Liver (tissue), 9 donors: ENCODE data around the gene RFNG. TPM values are rescaled to one million over a fixed set of nuclear protein-coding genes. Genes with fewer than 3 reads are reported as not detected.
A peak's percentile ranks its signal among the peaks of the same experiment; 100 is the strongest.

ENCODE experiments used
- DNase-seq: peaks from one replicate; pipeline ENCODE4 v3.0.0-alpha.2; 2017; ENCODE audit warnings: low spot score
- H3K27ac ChIP-seq, 2 donors: one replicate each; pipeline ENCODE4 v1.7.0; 2013; ENCODE audit warnings: inconsistent platforms in 2 of 2, low read length in 2 of 2, control low read depth in 1 of 2, low read depth in 1 of 2, mild to moderate bottlenecking in 1 of 2
- H3K27me3 ChIP-seq, 4 donors: one replicate each; pipeline versions ENCODE4 v1.6.1 to v1.7.0; 2013; ENCODE audit warnings: low read length in 3 of 4, inconsistent platforms in 1 of 4, mild to moderate bottlenecking in 1 of 4, moderate library complexity in 1 of 4; ENCODE audit not compliant: control insufficient read depth in 4 of 4, insufficient read depth in 4 of 4
- H3K36me3 ChIP-seq, 4 donors: one replicate each; pipeline versions ENCODE4 v1.6.1 to v1.7.0; 2013; ENCODE audit warnings: low read length in 3 of 4, mild to moderate bottlenecking in 3 of 4, low read depth in 1 of 4, moderate library complexity in 1 of 4; ENCODE audit not compliant: control insufficient read depth in 4 of 4, insufficient read depth in 3 of 4
- H3K4me1 ChIP-seq, 4 donors: one replicate each; pipeline versions ENCODE4 v1.6.1 to v1.7.0; 2013; ENCODE audit warnings: low read length in 3 of 4, mild to moderate bottlenecking in 3 of 4, moderate library complexity in 1 of 4; ENCODE audit not compliant: control insufficient read depth in 4 of 4, insufficient read depth in 4 of 4
- H3K4me3 ChIP-seq, 3 donors: one replicate each; pipeline versions ENCODE4 v1.6.1 to v1.7.0; 2013; ENCODE audit warnings: low read length in 3 of 3, control low read depth in 1 of 3, low read depth in 1 of 3, mild to moderate bottlenecking in 1 of 3
- H3K9ac ChIP-seq, 2 donors: one replicate each; pipeline ENCODE4 v1.7.0; 2013; ENCODE audit warnings: low read length in 2 of 2, mild to moderate bottlenecking in 2 of 2, moderate library complexity in 2 of 2, control low read depth in 1 of 2, low read depth in 1 of 2
- H3K9me3 ChIP-seq, 4 donors: one replicate each; pipeline versions ENCODE4 v1.6.1 to v1.7.0; 2013; ENCODE audit warnings: low read length in 3 of 4; ENCODE audit not compliant: control insufficient read depth in 4 of 4
- ATF3 ChIP-seq: IDR thresholded peaks from 2 replicates; pipeline ENCODE4 v1.6.1; 2016; ENCODE audit warnings: antibody characterized with exemption
- CTCF ChIP-seq: fragments of 150-350 bp; IDR thresholded peaks from 2 replicates; pipeline ENCODE4 v1.5.1; 2017; ENCODE audit warnings: improper control_type of control experiment, low read depth, low read length; ENCODE audit not compliant: missing input control
- EGR1 ChIP-seq, 2 donors: IDR thresholded peaks; 2 replicates each; pipeline ENCODE4 v1.6.1; 2016 to 2018; ENCODE audit warnings: antibody characterized with exemption in 2 of 2, low read depth in 2 of 2
- FOXA1 ChIP-seq: IDR thresholded peaks from 2 replicates; pipeline ENCODE4 v1.6.1; 2016; ENCODE audit warnings: antibody characterized with exemption
- FOXA2 ChIP-seq: IDR thresholded peaks from 2 replicates; pipeline ENCODE4 v1.6.1; 2016; ENCODE audit warnings: antibody characterized with exemption
- GABPA ChIP-seq, 2 donors: IDR thresholded peaks in 1 of 2; conservative IDR thresholded peaks in 1 of 2; 2 replicates each; pipeline ENCODE4 v1.6.1; 2016; ENCODE audit warnings: antibody characterized with exemption in 2 of 2, mild to moderate bottlenecking in 1 of 2, moderate library complexity in 1 of 2
- HNF4A ChIP-seq, 2 donors: conservative IDR thresholded peaks; 2 replicates each; pipeline ENCODE4 v1.6.1; 2016; ENCODE audit warnings: antibody characterized with exemption in 2 of 2, mild to moderate bottlenecking in 2 of 2
- HNF4G ChIP-seq: IDR thresholded peaks from 2 replicates; pipeline ENCODE4 v1.6.1; 2016; ENCODE audit warnings: antibody characterized with exemption
- JUND ChIP-seq, 2 donors: IDR thresholded peaks; 2 replicates each; pipeline ENCODE4 v1.6.1; 2016; ENCODE audit warnings: antibody characterized with exemption in 2 of 2
- MAX ChIP-seq: IDR thresholded peaks from 2 replicates; pipeline ENCODE4 v1.6.1; 2016; ENCODE audit warnings: antibody characterized with exemption
- NR2F2 ChIP-seq: IDR thresholded peaks from 2 replicates; pipeline ENCODE4 v1.6.1; 2016; ENCODE audit warnings: antibody characterized with exemption
- RAD21 ChIP-seq, 2 donors: IDR thresholded peaks; 2 replicates each; pipeline ENCODE4 v1.6.1; 2016; ENCODE audit warnings: antibody characterized with exemption in 2 of 2, mild to moderate bottlenecking in 2 of 2
- REST ChIP-seq: IDR thresholded peaks from 2 replicates; pipeline ENCODE4 v1.6.1; 2016; ENCODE audit warnings: antibody characterized with exemption, mild to moderate bottlenecking
- RXRA ChIP-seq, 2 donors: IDR thresholded peaks; 2 replicates each; pipeline ENCODE4 v1.6.1; 2017 to 2018; ENCODE audit warnings: antibody characterized with exemption in 2 of 2, mild to moderate bottlenecking in 1 of 2
- SP1 ChIP-seq: IDR thresholded peaks from 2 replicates; pipeline ENCODE4 v1.6.1; 2018; ENCODE audit warnings: antibody characterized with exemption, mild to moderate bottlenecking
- TAF1 ChIP-seq: conservative IDR thresholded peaks from 2 replicates; pipeline ENCODE4 v1.6.1; 2016; ENCODE audit warnings: antibody characterized with exemption, mild to moderate bottlenecking
- YY1 ChIP-seq: IDR thresholded peaks from 2 replicates; pipeline ENCODE4 v1.6.1; 2016; ENCODE audit warnings: antibody characterized with exemption, mild to moderate bottlenecking
- ZBTB33 ChIP-seq: IDR thresholded peaks from 2 replicates; pipeline ENCODE4 v1.6.1; 2016; ENCODE audit warnings: antibody characterized with exemption
- WGBS: extraction: QIAGEN DNeasy Blood & Tissue Kit; methylation state at CpG from one replicate; pipeline ENCODE4 v1.1.7; 2013; 5-methylcytosine and 5-hydroxymethylcytosine counted together
- polyA plus RNA-seq, 2 donors: library from polyadenylated mRNA; stranded (reverse) in 1 of 2; unstranded in 1 of 2; fragments of 200-250 nt in 1 of 2; fragments of >200 nt in 1 of 2; fragmentation: Nextera tagmentation in 1 of 2; extraction: Ambion mirVana in 1 of 2; gene quantifications; one replicate each; pipeline versions ENCODE4 v1.2.1 to v1.2.3, GENCODE V29; 2013 to 2015
- total RNA-seq, 2 donors: library from RNA; depleted of rRNA; stranded (reverse); fragments of >200 nt; gene quantifications; one replicate each; pipeline ENCODE4 v1.2.3, GENCODE V29; 2014
- donor health status: healthy.
- donor health status: healthy.
- donor health status: healthy.
- donor health status: healthy.
- donor health status: healthy.

RFNG gene
- total and polyA plus RNA-seq, 4 donors = 15.0 to 36.0 (median 23.4) TPM

GRCh38 chr17:82031303-82031884 is 20.2 kb downstream of the RFNG start, which contains the start of gene RAC3 (continued):
- TF ChIP-seq ATF3 (no peak), FOXA1 (no peak)

- no peaks in the 10 kb centered on the region for H3K9me3 ChIP-seq
- peak overlapping the region in 2 of 3 donors; percentile 27 to 63 for H3K4me3 ChIP-seq
- DNase-seq = peak; percentile 87
- H3K9ac ChIP-seq = no peak overlapping the region
- 1% methylated on average over 94 of the region's 94 CpGs for WGBS
- no peak for TF ChIP-seq NR2F2
- no peak for TF ChIP-seq FOXA2
- no peak for TF ChIP-seq HNF4A (conservative IDR thresholded peaks at IDR 0.05)
- peak; percentile 5 for TF ChIP-seq SP1
- no peak for TF ChIP-seq ZBTB33
- TF ChIP-seq RAD21 (IDR thresholded peaks at IDR 0.05) = peak; percentile 91 to 97
- TF ChIP-seq GABPA (IDR thresholded peaks at IDR 0.05 in 1 of 2, conservative IDR thresholded peaks at IDR 0.05 in 1 of 2) = peak in 1 of 2 donors; percentile 44
- TF ChIP-seq REST = no peak
- TF ChIP-seq ATF3 = no peak
- TF ChIP-seq RXRA (IDR thresholded peaks at IDR 0.05) = no peak
- TF ChIP-seq EGR1 (IDR thresholded peaks at IDR 0.05; ENCODE audit: low read depth in 2 of 2) = no peak
- no peak for TF ChIP-seq TAF1
- no peak for TF ChIP-seq JUND (IDR thresholded peaks at IDR 0.05)
- TF ChIP-seq MAX = no peak
- no peak for TF ChIP-seq FOXA1
- peak; percentile 97 for TF ChIP-seq CTCF
- TF ChIP-seq YY1 = peak; percentile 19
- TF ChIP-seq HNF4G = no peak
- H3K27ac ChIP-seq = peak overlapping the region; percentile 74 to 76
- H3K36me3 ChIP-seq = peaks cover 0 to 5% (median 1%) of the 10 kb centered on the region in 4 donors
- peaks cover 15 to 58% (median 37%) of the 10 kb centered on the region in 4 donors for H3K4me1 ChIP-seq
- H3K27me3 ChIP-seq = no peaks in the 10 kb centered on the region
Measured at GRCh38 chr17:82030470-82031302, 20.9 kb downstream of the RFNG start.
